ENCODE data around the gene ZDHHC7.
A peak's percentile ranks its signal among the peaks of the same experiment; 100 is the strongest.
"Not testable (repeated sequence)": the region's sequence is repeated elsewhere in the genome, so short reads cannot be mapped to it uniquely, and the experiment has no call there.

ZDHHC7 gene

GRCh38 chr16:84959784-84960417 is 51.4 kb downstream of the ZDHHC7 start:
- DNase-seq: no peak

GRCh38 chr16:84959045-84959576 is 52.2 kb downstream of the ZDHHC7 start:
- no peak for DNase-seq

- no peak for DNase-seq
Measured at GRCh38 chr16:84957792-84958191, 53.5 kb downstream of the ZDHHC7 start.

GRCh38 chr16:84957192-84957591 is 54.1 kb downstream of the ZDHHC7 start:
- no peak for DNase-seq

- DNase-seq: no peak
Measured at GRCh38 chr16:84955427-84955826, 55.9 kb downstream of the ZDHHC7 start.

GRCh38 chr16:84953190-84953746 is 58.1 kb downstream of the ZDHHC7 start:
- DNase-seq: no peak

GRCh38 chr16:84952335-84953189 is 58.8 kb downstream of the ZDHHC7 start:
- DNase-seq: peak; percentile 61

- DNase-seq: no peak
Measured at GRCh38 chr16:84950906-84951305, 60.4 kb downstream of the ZDHHC7 start.

GRCh38 chr16:84949772-84950436 is 61.4 kb downstream of the ZDHHC7 start:
- DNase-seq: no peak

- DNase-seq: no peak
Measured at GRCh38 chr16:84948851-84949610, 62.3 kb downstream of the ZDHHC7 start.

- no peak for DNase-seq
Measured at GRCh38 chr16:84947996-84948850, 63.1 kb downstream of the ZDHHC7 start.

- DNase-seq: no peak
Measured at GRCh38 chr16:84947022-84947421, 64.3 kb downstream of the ZDHHC7 start.

- no peak for DNase-seq
Measured at GRCh38 chr16:84943620-84944019, 67.7 kb downstream of the ZDHHC7 start.

- DNase-seq: no peak
Measured at GRCh38 chr16:84942786-84943185, 68.5 kb downstream of the ZDHHC7 start.

GRCh38 chr16:84941921-84942320 is 69.4 kb downstream of the ZDHHC7 start:
- DNase-seq: no peak

GRCh38 chr16:84940670-84941551 is 70.4 kb downstream of the ZDHHC7 start:
- no peak for DNase-seq

GRCh38 chr16:84938616-84939015 is 72.7 kb downstream of the ZDHHC7 start:
- DNase-seq: not testable (repeated sequence)

GRCh38 chr16:84937196-84938005 is 73.9 kb downstream of the ZDHHC7 start:
- no peak for DNase-seq

Data from stimulated activated CD4-positive, alpha-beta T cell treated with anti-CD3 and anti-CD28 coated beads, Interleukin-12 subunit alpha, Interleukin-12 subunit beta, amount 100 ng/mL, for 4 hours (primary cell).